HUDEP-2 (cell line): ENCODE data around the gene THNSL1.
A peak's percentile ranks its signal among the peaks of the same experiment; 100 is the strongest.

Experiments
- DNase-seq, 76 experiments: peaks; one replicate each; lab custom pipeline; 2025; ENCODE audit not compliant: unreplicated experiment in 76 of 76; lab: John Stamatoyannopoulos, UW

The THNSL1 gene

GRCh38 chr10:25056726-25057125, 40.3 kb downstream of the THNSL1 start:
- no peak for DNase-seq

- DNase-seq: no peak
Measured at GRCh38 chr10:25057886-25058285, 41.5 kb downstream of the THNSL1 start.

- DNase-seq: no peak
Measured at GRCh38 chr10:25059990-25060389, 43.6 kb downstream of the THNSL1 start.

DNA sequence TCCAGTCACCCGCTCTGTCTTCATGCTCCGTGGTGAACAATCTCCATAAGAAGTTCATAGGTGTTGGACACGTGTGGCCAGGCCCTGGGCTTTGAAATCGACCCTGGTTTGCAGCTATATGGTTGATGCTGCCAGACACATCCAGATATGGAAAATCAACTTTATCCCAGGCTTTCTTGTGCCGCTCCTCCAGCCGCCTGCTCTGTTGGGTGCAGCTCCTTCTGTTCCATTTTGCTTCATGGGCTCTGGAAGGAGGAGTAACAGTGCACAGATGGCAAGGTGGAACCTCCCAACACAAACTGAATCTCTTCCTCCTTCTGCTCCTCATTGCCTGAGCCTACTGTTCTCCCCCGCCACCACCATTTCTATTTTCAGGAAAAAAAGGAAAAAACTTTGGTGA, 44.7 kb downstream of the THNSL1 start:
- no peak for DNase-seq

GRCh38 chr10:25061711-25062449, 45.5 kb downstream of the THNSL1 start:
- DNase-seq: no peak

DNA sequence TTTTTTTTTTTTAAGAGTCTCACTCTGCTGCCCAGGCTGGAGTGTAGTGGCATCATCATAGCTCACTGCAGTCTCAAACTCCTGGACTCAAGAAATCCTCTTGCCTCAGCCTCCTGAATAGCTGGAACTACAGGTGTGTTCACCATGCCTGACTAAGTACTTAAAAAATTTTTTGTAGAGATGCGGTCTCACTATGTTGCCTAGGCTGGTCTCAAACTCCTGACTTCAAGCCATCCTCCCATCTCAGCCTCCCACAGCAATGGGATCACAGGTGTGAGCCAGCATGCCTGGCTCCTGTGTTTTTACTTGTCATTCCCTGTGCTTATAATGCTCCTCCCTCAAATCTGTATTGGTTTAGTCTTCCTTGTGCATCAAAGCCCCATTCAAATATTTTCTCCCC, 46.7 kb downstream of the THNSL1 start:
- no peak for DNase-seq

DNA sequence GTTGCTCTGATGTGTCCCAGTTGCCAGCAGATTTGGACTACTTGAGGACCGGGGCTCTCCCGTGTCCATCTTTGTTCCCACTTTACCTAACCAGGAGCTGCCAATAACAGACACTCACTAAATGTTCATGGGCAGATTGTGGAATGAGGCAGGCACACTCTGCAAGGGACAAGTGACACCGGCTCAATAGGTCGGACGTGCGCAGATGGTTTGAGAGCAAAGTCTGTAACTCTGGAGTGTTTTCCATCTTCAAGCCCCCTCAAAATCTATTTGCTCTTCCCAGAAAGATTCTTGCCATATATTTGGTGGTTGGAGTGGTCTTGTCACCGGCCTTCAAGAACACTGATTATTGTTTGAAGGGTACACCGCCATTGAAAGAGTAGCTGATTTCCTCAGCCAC, 47.2 kb downstream of the THNSL1 start:
- peak in 1 of 76 experiments; percentile 2 for DNase-seq

- DNase-seq: no peak
Measured at GRCh38 chr10:25064401-25064800, 48.0 kb downstream of the THNSL1 start.

DNA sequence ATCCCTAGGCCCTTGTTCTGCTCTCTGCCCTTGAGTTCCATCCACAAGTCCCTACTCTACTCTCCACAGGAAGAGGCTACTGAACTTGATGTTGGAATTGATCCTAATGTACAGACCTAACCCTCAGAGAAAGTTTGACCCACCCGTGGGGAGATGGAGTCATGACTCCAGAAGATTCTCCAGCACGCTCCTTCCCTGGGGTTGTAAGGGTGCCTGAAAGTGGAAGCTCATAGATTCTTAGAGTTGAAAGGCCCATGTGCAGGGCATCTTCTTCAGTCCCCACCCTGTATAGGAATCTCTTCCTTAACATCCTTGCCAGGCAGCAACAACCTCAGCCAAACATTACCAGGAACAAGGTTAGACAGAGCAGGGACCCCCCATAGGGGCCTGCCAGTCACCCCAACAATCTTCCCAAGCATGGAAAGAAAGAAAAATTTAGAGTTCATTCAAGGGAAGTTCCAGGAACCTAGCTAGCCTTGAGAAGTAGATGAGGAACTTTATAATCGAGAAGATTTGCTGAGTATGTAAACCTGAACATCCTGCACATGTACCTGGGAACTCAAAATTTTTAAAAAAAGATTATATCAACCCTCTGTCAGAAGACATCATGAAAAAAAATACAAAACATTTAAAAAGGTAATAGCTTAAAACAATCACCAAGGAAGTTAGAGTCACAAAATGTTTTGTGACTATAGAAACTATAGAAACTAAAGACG, 49.5 kb downstream of the THNSL1 start:
- no peak for DNase-seq

DNA sequence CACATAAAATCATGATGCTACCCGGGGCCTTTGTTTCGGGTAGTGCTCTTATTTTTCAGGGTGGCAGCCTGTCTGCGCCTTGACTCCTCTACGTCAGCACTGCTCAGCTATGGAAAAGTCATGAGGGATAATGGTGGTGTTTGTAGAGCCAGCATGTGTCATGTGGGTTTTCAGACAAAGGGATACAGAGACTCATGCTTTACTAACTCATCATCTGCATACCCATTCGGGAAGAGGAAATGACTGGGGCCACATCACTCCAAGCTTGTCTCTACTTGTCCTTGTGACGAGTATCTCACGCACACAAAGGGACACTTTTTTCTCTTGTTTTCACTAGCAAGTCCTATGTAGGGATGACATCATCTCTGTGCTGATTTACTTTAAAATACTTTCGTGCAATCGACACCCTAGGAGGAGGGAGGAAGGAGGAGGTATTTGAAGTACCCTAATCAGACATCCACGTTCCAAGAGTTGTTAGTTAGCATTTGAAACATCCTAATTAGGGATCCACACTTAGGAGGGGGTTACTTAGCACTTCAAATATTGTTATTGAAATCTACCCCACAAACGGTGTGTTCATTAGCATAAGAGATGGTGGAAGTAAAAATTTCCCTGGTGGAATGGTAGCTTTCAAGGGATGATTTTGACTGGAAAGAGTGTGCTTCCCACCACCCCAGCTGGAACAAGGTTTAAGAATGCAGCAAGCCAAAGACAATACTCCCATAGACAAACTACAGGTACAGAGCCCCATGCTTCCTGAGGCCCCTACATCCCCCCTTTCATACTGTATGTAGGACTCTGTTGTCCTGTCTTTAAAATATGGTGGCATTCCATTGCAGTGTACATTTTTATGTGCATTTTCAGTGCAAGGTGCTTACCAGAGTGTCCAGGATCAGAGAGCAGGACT, 52.0 kb downstream of the THNSL1 start:
- no peak for DNase-seq

GRCh38 chr10:25071227-25071626, 54.8 kb downstream of the THNSL1 start:
- DNase-seq: no peak

DNA sequence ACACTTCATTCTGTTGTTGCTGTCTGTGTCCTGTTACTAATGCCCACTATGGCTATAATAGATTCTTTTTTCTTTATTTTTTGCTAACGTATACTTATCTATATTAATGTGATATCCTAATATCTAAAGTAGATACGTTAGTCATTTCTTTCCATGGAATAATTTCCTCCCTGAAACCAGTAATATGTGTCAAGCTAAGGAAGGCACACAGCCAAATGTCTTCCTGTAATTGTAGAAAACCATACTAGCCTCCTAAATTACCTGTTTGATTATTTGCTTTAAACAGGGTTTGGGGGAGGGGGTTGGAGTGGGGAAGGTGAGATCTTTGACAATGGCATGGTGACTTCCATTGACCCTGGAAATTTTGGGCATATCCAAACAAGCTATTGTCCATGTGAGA, 56.4 kb downstream of the THNSL1 start:
- DNase-seq: no peak

DNA sequence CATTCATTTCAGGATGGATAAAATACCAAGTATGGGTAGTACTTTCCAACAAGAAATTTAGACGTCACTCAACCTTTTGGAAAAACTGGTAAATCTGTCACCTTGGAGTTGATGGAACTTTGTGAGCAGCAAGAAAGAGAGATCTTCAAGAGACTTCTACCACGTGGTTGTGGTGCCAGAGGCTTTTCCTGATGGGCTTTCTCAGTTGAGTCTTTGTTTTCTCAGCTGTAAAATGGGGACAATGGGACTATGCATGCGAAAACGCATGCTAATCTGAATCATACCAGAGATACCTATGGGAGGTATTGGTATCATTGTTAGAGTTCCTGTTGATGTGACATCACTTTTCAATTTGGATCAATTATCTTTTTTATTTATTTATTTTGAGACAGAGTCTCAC, 59.4 kb downstream of the THNSL1 start:
- no peak for DNase-seq
